Upper lobe of right lung (tissue), 1 donor: ENCODE data around the gene TANGO2. TPM values are rescaled to one million over a fixed set of nuclear protein-coding genes. Genes with fewer than 3 reads are reported as not detected.

Source experiments
- ATAC-seq: fragments of 200-7000 bp; cut with Tn5 transposase; one replicate; pipeline ENCODE4 v1.9.1; 2020; ENCODE audit warnings: mild to moderate bottlenecking, moderate library complexity
- DNase-seq: peaks from one replicate; pipeline ENCODE4 v3.0.0-alpha.2; 2020
- H3K27ac ChIP-seq: fragments of 200-600 bp; one replicate; pipeline ENCODE4 v1.8.0; 2022
- H3K27me3 ChIP-seq: fragments of 200-600 bp; one replicate; pipeline ENCODE4 v1.8.0; 2022; ENCODE audit warnings: mild to moderate bottlenecking
- H3K36me3 ChIP-seq: fragments of 200-600 bp; one replicate; pipeline ENCODE4 v1.8.0; 2022
- H3K4me1 ChIP-seq: fragments of 200-600 bp; one replicate; pipeline ENCODE4 v1.8.0; 2022
- H3K4me3 ChIP-seq: fragments of 200-600 bp; one replicate; pipeline ENCODE4 v1.8.0; 2022; ENCODE audit warnings: mild to moderate bottlenecking
- H3K9me3 ChIP-seq: fragments of 200-600 bp; one replicate; pipeline ENCODE4 v1.8.0; 2022
- intact Hi-C: fragments of 100-400 bp; cut with DNase I; formaldehyde crosslinking; loops from one replicate; pipeline ENCODE4 v1.11.0; 2022
- total RNA-seq: library from RNA; stranded (reverse); fragmentation: NEBNext Ultra II Directional; extraction: Animal tissue kit (Norgen Biotek cat#: 25700); gene quantifications from one replicate; pipeline ENCODE4 v1.2.1, GENCODE V29; 2021
- TF ChIP-seq, protein P1 (sequence below): fragments of 200-600 bp; IDR thresholded peaks from one replicate; pipeline ENCODE4 v1.8.0; 2022; ENCODE audit warnings: antibody characterized with exemption
- donor health status: DM: no; HTN: yes; CAD: no; lungs with severe emphysema.

TANGO2 gene
- total RNA-seq, 1 donor from 2014 or later: 37.8 TPM

DNA sequence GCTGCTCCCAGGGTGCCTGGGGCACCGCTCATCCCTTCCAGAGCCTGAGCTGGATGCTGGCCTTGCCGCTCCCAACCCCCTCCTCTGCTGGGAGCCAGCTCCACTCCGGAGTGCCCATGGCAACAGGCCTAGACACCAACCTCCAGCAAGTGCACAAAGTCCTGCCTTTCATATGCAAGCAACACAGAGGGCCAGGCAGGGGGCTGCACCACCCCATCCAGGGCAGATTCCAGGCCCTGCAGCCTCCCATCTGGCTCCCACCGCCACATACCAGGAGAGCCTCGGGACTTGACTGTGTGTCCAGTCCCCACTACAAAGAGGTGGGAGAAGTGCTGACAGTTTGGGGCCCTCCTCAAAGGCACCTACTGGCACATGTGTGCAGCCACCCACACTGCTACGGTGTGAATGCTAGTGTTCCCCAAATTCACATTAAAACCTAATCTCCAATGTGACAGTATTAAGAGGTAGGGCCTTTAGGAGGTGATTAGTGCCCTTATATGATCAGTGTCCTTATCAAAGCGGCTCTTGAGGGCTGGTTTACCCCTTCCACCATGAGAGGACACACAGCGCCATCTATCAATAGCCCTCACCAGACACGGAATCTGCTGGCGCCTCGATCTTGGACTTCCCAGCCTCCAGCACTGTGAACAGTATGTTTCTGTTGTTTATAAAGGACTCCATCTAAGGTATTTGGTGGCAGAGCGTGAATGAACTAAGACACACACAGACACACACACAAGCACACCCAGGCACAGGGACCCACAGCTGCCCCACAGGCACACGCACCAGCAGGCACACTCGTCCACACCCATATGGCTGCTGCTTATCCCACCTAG, 20.4 kb upstream of the TANGO2 start:
- intact Hi-C loops: no loop called here
- H3K4me1 ChIP-seq: peaks cover 42% of the 10 kb centered on the region
- H3K27me3 ChIP-seq: no peaks in the 10 kb centered on the region
- TF ChIP-seq, protein P1, sequence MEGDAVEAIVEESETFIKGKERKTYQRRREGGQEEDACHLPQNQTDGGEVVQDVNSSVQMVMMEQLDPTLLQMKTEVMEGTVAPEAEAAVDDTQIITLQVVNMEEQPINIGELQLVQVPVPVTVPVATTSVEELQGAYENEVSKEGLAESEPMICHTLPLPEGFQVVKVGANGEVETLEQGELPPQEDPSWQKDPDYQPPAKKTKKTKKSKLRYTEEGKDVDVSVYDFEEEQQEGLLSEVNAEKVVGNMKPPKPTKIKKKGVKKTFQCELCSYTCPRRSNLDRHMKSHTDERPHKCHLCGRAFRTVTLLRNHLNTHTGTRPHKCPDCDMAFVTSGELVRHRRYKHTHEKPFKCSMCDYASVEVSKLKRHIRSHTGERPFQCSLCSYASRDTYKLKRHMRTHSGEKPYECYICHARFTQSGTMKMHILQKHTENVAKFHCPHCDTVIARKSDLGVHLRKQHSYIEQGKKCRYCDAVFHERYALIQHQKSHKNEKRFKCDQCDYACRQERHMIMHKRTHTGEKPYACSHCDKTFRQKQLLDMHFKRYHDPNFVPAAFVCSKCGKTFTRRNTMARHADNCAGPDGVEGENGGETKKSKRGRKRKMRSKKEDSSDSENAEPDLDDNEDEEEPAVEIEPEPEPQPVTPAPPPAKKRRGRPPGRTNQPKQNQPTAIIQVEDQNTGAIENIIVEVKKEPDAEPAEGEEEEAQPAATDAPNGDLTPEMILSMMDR: no peak
- H3K4me3 ChIP-seq: no peak overlapping the region
- H3K36me3 ChIP-seq: no peaks in the 10 kb centered on the region
- no peak for ATAC-seq
- DNase-seq: no peak
- H3K27ac ChIP-seq: peak overlapping the region; percentile 56
- no peaks in the 10 kb centered on the region for H3K9me3 ChIP-seq

- H3K27me3 ChIP-seq: no peaks in the 10 kb centered on the region
- peaks cover 35% of the 10 kb centered on the region for H3K4me1 ChIP-seq
- TF ChIP-seq, protein P1: no peak
- H3K36me3 ChIP-seq: no peaks in the 10 kb centered on the region
- DNase-seq (no peak), ATAC-seq (no peak)
- peak overlapping the region; percentile 56 for H3K27ac ChIP-seq
- no peak overlapping the region for H3K4me3 ChIP-seq
- intact Hi-C loops: no loop called here
- H3K9me3 ChIP-seq: no peaks in the 10 kb centered on the region
These were observed 19.8 kb upstream of the TANGO2 start for GRCh38 chr22:20001082-20001638.

DNA sequence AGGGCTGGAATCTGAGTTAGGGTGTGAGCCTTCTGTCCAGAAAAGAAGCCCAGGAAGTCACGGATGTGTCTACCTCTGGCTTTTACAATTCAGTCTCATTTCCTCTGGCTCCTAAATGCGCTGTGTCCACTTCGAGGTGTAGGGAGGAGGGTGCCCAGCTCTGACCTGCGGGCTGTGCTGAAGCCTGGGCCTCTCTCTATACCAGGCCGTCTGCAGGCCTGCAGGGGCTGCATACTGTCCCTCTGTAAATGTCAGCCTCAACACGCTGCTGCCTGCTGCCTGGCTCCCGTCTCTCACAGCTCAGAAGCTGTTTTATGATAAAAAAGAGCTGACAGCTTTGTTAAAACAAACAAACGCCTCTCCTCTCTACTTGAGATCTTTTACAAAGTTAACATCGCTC, 18.8 kb upstream of the TANGO2 start:
- no peak for ATAC-seq

GRCh38 chr22:20002636-20003035, 18.3 kb upstream of the TANGO2 start:
- Histone ChIP-seq H3K4me3 (no peak overlapping the region), H3K27ac (peak overlapping the region; percentile 56), H3K4me1 (peaks cover 31% of the 10 kb centered on the region), H3K27me3 (no peaks in the 10 kb centered on the region), H3K9me3 (no peaks in the 10 kb centered on the region), H3K36me3 (no peaks in the 10 kb centered on the region)
- intact Hi-C loops: no loop called here
- TF ChIP-seq, protein P1: no peak
- DNase-seq (no peak), ATAC-seq (no peak)

More for the DNA sequence above, 18.8 kb upstream of the TANGO2 start:
- Histone ChIP-seq H3K27ac (peak overlapping the region; percentile 56), H3K36me3 (no peaks in the 10 kb centered on the region), H3K4me1 (peaks cover 31% of the 10 kb centered on the region), H3K9me3 (no peaks in the 10 kb centered on the region), H3K4me3 (no peak overlapping the region), H3K27me3 (no peaks in the 10 kb centered on the region)
- intact Hi-C loops: no loop called here
- DNase-seq: no peak
- TF ChIP-seq, protein P1: no peak

GRCh38 chr22:20003304-20003703, 17.6 kb upstream of the TANGO2 start:
- no peak for ATAC-seq
- no peaks in the 10 kb centered on the region for H3K27me3 ChIP-seq
- no peak overlapping the region for H3K27ac ChIP-seq

More at GRCh38 chr22:20003304-20003703, 17.6 kb upstream of the TANGO2 start:
- intact Hi-C loops: no loop called here
- no peaks in the 10 kb centered on the region for H3K9me3 ChIP-seq
- H3K36me3 ChIP-seq: no peaks in the 10 kb centered on the region
- DNase-seq: no peak
- no peak overlapping the region for H3K4me3 ChIP-seq
- TF ChIP-seq, protein P1: no peak
- H3K4me1 ChIP-seq: peaks cover 29% of the 10 kb centered on the region
